Adrenal gland (tissue), 5 donors: ENCODE data around the gene ARHGAP40.

Experiments used
- POLR2A ChIP-seq, 2 donors: fragments of 450-650 bp; IDR thresholded peaks; one replicate each; pipeline ENCODE4 v1.6.1; 2017; ENCODE audit warnings: antibody characterized with exemption in 2 of 2, mild to moderate bottlenecking in 2 of 2, moderate library complexity in 1 of 2
- TF ChIP-seq, protein P1 (sequence below), 6 experiments: fragments of 450-650 bp in 4 of 6; fragments of 200-600 bp in 2 of 6; sonication (generic) in 1 of 6; IDR thresholded peaks; 1 replicate in 5 of 6; 2 replicates in 1 of 6; pipeline versions ENCODE4 v1.5.1 to v1.8.0; 2016 to 2021; ENCODE audit warnings: antibody characterized with exemption in 6 of 6, mild to moderate bottlenecking in 2 of 6, moderate library complexity in 1 of 6
- donor health status: DM: no; HTN: no; CAD: no.

DNA sequence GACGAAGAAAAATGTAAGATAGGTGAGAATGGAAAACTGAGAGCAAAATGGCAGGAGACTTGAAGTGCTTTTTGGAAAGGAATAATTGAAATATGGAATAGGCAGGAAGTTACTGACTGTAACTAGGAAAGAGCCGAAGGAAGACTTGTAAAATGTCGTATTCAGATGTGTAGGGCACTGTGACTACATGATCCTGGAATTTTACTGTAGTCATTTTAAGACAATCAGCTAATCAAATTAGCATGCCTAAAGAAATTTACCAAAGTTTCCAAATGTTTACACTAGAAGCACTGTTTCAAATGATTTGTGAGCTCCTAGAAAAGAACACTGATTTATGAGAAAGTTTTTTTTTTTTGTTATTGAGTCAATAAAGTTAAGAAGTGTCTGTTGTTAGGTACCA is 41.8 kb upstream of the ARHGAP40 start:
- TF ChIP-seq, protein P1, sequence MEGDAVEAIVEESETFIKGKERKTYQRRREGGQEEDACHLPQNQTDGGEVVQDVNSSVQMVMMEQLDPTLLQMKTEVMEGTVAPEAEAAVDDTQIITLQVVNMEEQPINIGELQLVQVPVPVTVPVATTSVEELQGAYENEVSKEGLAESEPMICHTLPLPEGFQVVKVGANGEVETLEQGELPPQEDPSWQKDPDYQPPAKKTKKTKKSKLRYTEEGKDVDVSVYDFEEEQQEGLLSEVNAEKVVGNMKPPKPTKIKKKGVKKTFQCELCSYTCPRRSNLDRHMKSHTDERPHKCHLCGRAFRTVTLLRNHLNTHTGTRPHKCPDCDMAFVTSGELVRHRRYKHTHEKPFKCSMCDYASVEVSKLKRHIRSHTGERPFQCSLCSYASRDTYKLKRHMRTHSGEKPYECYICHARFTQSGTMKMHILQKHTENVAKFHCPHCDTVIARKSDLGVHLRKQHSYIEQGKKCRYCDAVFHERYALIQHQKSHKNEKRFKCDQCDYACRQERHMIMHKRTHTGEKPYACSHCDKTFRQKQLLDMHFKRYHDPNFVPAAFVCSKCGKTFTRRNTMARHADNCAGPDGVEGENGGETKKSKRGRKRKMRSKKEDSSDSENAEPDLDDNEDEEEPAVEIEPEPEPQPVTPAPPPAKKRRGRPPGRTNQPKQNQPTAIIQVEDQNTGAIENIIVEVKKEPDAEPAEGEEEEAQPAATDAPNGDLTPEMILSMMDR (IDR thresholded peaks at IDR 0.05) = no peak
- no peak for TF ChIP-seq POLR2A (IDR thresholded peaks at IDR 0.05)
